H1 (cell line): ENCODE results near the gene ZDHHC9.

Source experiments
- BCL11A ChIP-seq, 2 experiments: IDR thresholded peaks; one replicate each; pipeline ENCODE4 v1.6.1; 2011; ENCODE audit warnings: low read depth in 2 of 2, low read length in 2 of 2, mild to moderate bottlenecking in 2 of 2
- CTCF ChIP-seq, 3 experiments: IDR thresholded peaks; 1 replicate in 2 of 3; 2 replicates in 1 of 3; pipeline versions ENCODE4 v1.5.1 to v1.6.1; 2011; ENCODE audit warnings: low read length in 3 of 3, mild to moderate bottlenecking in 3 of 3, inconsistent platforms in 2 of 3, low read depth in 1 of 3, moderate library complexity in 1 of 3; ENCODE audit not compliant: insufficient read depth in 1 of 3; ENCODE audit errors: control extremely low read depth in 1 of 3
- EP300 ChIP-seq, 2 experiments: IDR thresholded peaks; 1 replicate in 1 of 2; 2 replicates in 1 of 2; pipeline ENCODE4 v1.6.1; 2011 to 2012; ENCODE audit warnings: low read depth in 2 of 2, low read length in 2 of 2, mild to moderate bottlenecking in 2 of 2, borderline replicate concordance in 1 of 2, inconsistent platforms in 1 of 2, moderate library complexity in 1 of 2
- HDAC6 ChIP-seq: IDR thresholded peaks from one replicate; pipeline ENCODE4 v1.7.1; 2012; ENCODE audit warnings: low read depth, mild to moderate bottlenecking, inconsistent platforms, low read length, moderate library complexity
- JUN ChIP-seq: IDR thresholded peaks from 2 replicates; pipeline ENCODE4 v1.6.1; 2011; ENCODE audit warnings: low read depth, mild to moderate bottlenecking, improper control_type of control experiment, low read length
- KDM1A ChIP-seq: fragments of 200-600, 300-600 bp; sonication (generic); IDR thresholded peaks from 2 replicates; pipeline ENCODE4 v1.7.1; 2016; ENCODE audit warnings: mild to moderate bottlenecking, low read length, borderline replicate concordance
- MAX ChIP-seq: IDR thresholded peaks from 2 replicates; pipeline ENCODE4 v1.6.1; 2012; ENCODE audit warnings: inconsistent platforms
- POLR2A ChIP-seq, 2 experiments: IDR thresholded peaks; 1 replicate in 1 of 2; 2 replicates in 1 of 2; pipeline ENCODE4 v1.6.1; 2011; ENCODE audit warnings: low read depth in 2 of 2, low read length in 2 of 2, mild to moderate bottlenecking in 2 of 2; ENCODE audit errors: control extremely low read depth in 1 of 2
- RFX5 ChIP-seq: IDR thresholded peaks from 2 replicates; pipeline ENCODE4 v1.6.1; 2011; ENCODE audit warnings: low read depth, low read length, improper control_type of control experiment, borderline replicate concordance
- SIX5 ChIP-seq: IDR thresholded peaks from 2 replicates; pipeline ENCODE4 v1.6.1; 2011; ENCODE audit warnings: mild to moderate bottlenecking, low read depth, low read length
- SRF ChIP-seq: IDR thresholded peaks from 2 replicates; pipeline ENCODE4 v1.6.1; 2011; ENCODE audit warnings: mild to moderate bottlenecking, low read depth, low read length, moderate library complexity
- YY1 ChIP-seq: IDR thresholded peaks from 2 replicates; pipeline ENCODE4 v1.6.1; 2011; ENCODE audit warnings: low read depth, mild to moderate bottlenecking, low read length
- ZNF274 ChIP-seq: IDR thresholded peaks from 2 replicates; pipeline ENCODE4 v1.7.0; 2012; ENCODE audit warnings: low read length, borderline replicate concordance; ENCODE audit errors: extremely low read depth

GRCh38 chrX:129790808-129791207 is 52.9 kb downstream of the ZDHHC9 start:
- TF ChIP-seq EP300 (IDR thresholded peaks at IDR 0.05; ENCODE audit: borderline replicate concordance in 1 of 2, low read depth in 2 of 2, low read length in 2 of 2) (no peak), JUN (no peak), MAX (no peak), ZNF274 (no peak), POLR2A (IDR thresholded peaks at IDR 0.05; ENCODE audit: control extremely low read depth in 1 of 2, low read depth in 2 of 2, low read length in 2 of 2) (no peak), SRF (no peak), BCL11A (IDR thresholded peaks at IDR 0.05; ENCODE audit: low read depth in 2 of 2, low read length in 2 of 2) (no peak), YY1 (no peak), CTCF (IDR thresholded peaks at IDR 0.05; ENCODE audit: control extremely low read depth in 1 of 3, insufficient read depth in 1 of 3, low read depth in 1 of 3, low read length in 3 of 3) (no peak), HDAC6 (no peak), RFX5 (no peak), SIX5 (no peak), KDM1A (no peak)
